OCI-LY1 (cell line): Measurements from ENCODE around the gene AP2B1.

ENCODE experiments used
- EZH2 ChIP-seq: fragments of 200-600 bp; sonication (generic), shearing (Covaris generic); IDR thresholded peaks from 2 replicates; pipeline ENCODE4 v1.8.0; 2017; ENCODE audit warnings: borderline replicate concordance, mixed run types, mild to moderate bottlenecking, antibody characterized with exemption, low read length, moderate library complexity, mixed read lengths
- TF ChIP-seq, protein P1 (sequence below): fragments of 200-600 bp; sonication (generic), shearing (Covaris generic); IDR thresholded peaks from 2 replicates; pipeline ENCODE4 v1.5.1; 2017; ENCODE audit warnings: mild to moderate bottlenecking, antibody characterized with exemption, low read length, moderate library complexity, mixed read lengths

DNA sequence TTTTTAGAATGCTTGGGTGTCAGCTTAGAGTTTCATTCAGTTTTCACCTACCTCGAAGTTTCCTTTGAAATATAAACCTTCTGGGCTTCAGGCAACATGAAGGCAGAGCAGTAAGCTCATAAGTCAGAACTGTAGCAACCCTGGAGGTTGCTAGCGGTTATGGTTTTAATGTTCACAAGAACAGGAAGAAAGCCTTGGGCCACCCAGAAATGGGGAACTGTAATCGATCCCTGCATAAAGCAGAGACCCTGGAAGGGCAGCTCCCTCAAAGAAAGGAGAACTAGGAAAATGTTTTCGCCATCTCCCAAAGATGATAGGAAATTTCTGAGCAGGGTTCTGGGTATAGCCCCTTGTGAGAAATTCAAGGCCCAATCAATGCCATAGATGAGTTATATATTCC, 96.5 kb downstream of the AP2B1 start:
- TF ChIP-seq, protein P1, sequence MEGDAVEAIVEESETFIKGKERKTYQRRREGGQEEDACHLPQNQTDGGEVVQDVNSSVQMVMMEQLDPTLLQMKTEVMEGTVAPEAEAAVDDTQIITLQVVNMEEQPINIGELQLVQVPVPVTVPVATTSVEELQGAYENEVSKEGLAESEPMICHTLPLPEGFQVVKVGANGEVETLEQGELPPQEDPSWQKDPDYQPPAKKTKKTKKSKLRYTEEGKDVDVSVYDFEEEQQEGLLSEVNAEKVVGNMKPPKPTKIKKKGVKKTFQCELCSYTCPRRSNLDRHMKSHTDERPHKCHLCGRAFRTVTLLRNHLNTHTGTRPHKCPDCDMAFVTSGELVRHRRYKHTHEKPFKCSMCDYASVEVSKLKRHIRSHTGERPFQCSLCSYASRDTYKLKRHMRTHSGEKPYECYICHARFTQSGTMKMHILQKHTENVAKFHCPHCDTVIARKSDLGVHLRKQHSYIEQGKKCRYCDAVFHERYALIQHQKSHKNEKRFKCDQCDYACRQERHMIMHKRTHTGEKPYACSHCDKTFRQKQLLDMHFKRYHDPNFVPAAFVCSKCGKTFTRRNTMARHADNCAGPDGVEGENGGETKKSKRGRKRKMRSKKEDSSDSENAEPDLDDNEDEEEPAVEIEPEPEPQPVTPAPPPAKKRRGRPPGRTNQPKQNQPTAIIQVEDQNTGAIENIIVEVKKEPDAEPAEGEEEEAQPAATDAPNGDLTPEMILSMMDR = no peak
- TF ChIP-seq EZH2 = no peak
